ENCODE data around the gene PLA2G4B. TPM values are rescaled to one million over a fixed set of nuclear protein-coding genes. Genes with fewer than 3 reads are reported as not detected.

Gene PLA2G4B
- total and polyA plus RNA-seq, 9 of the 15 experiments (the other 6 are each of a cell fraction or from before 2014, with no cell fraction given) = 0.07 to 6.1 (median 2.8) TPM

DNA sequence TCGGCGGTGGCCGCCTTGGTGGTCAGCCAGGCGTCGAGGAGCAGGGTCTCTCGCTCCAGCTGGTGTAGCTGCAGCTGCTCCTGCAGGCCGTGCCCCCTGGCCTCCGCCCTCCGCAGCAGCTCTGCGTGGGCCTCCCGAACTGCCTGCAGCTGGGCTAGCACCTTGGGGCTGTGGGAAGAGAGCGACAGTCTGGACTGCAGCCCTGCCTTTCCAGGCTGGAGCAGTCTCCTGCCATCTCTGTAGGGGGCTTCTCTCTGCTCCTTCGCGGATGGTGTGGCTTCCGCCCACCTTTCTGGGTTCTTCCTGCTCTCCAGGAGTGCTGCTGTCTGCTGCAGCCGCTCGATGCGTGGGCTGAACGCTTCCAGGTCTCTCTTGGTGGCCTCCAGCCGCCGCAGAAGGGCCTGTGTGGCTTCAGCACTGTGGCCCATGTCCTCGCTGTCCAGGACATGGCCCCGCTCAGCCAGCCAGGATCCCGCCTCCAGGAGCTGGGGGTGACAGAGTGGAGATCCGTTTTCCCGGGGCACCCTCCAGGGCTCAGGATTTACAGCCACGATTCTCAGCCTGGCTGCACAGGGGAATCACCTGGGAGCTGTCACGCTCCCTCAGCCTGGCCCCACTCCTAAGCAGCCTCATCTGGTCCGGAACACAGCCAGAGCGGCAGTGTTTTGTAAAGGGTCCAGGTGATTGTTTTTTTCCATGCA, 16.8 kb downstream of the PLA2G4B start:
- peaks cover 46 to 90% of the 10 kb centered on the region in 2 experiments; a peak in 4 of 5 replicates for H3K27me3 ChIP-seq (ENCODE audit: control insufficient read depth in 2 of 2, insufficient read depth in 2 of 2, low read length in 2 of 2)
- TF ChIP-seq EGR1 (conservative IDR thresholded peaks at IDR 0.05) = peak; percentile 55
- TF ChIP-seq ZNF766 (CRISPR knock-in tag; conservative IDR thresholded peaks at IDR 0.05) = no peak
- BruUV-seq (replicated peaks) = no TSS peak
- peaks cover 8% of the 10 kb centered on the region for H4K20me1 ChIP-seq (replicated peaks; ENCODE audit: control insufficient read depth, insufficient read depth, low read length)
- H3K4me3 ChIP-seq = no peak overlapping the region
- 4% methylated on average over 29 of the region's 30 CpGs for WGBS (ENCODE audit: insufficient coverage, low coverage, missing lambda C conversion rate)
- intact Hi-C loops (cut with micrococcal nuclease) (no loop called here), in situ Hi-C loops (cut with MboI) (no loop called here)
- H3K36me3 ChIP-seq (ENCODE audit: control insufficient read depth, insufficient read depth, low read length) = no peaks in the 10 kb centered on the region
- no peaks in the 10 kb centered on the region for H3K9me1 ChIP-seq (ENCODE audit: control insufficient read depth, insufficient read depth, low read length)
- CTCF ChIA-PET (ENCODE audit: low intra/inter-chr PET ratio) = no interaction called here
- FAIRE-seq (no peak), ATAC-seq (no peak; the same call in 2 of the 3 replicates), DNase-seq (ENCODE audit: extremely low read depth in 1 of 4, low spot score in 3 of 4) (no peak)
- POLR2A ChIA-PET = interaction anchor here (0.9 to 1.0 kb wide), 2 partner anchors 9 to 27 kb away, joined by 3 read pairs; partner anchors contain the start of gene JMJD7
- no peaks in the 10 kb centered on the region for H3K79me2 ChIP-seq (ENCODE audit: control insufficient read depth, insufficient read depth, low read length)
- H2AFZ ChIP-seq (ENCODE audit: low read depth, low read length) = no peak overlapping the region
- no peaks in the 10 kb centered on the region for H3K9me3 ChIP-seq (replicated peaks; ENCODE audit: control insufficient read depth, insufficient read depth, low read depth, low read length)
- H3K4me2 ChIP-seq (ENCODE audit: insufficient read depth, low read length) = no peak overlapping the region
- H3K27ac ChIP-seq (ENCODE audit: extremely low read depth, low read depth, low read length) = no peak overlapping the region
- H3K9ac ChIP-seq (ENCODE audit: insufficient read depth in 1 of 2, low read depth in 2 of 2, low read length in 2 of 2) = no peak overlapping the region
- H3K4me1 ChIP-seq (replicated peaks in 1 of 2; ENCODE audit: control insufficient read depth in 2 of 2, insufficient read depth in 2 of 2, low read length in 2 of 2) = peaks cover 0 to 56% of the 10 kb centered on the region in 2 experiments; a peak in 2 of 5 replicates

DNA sequence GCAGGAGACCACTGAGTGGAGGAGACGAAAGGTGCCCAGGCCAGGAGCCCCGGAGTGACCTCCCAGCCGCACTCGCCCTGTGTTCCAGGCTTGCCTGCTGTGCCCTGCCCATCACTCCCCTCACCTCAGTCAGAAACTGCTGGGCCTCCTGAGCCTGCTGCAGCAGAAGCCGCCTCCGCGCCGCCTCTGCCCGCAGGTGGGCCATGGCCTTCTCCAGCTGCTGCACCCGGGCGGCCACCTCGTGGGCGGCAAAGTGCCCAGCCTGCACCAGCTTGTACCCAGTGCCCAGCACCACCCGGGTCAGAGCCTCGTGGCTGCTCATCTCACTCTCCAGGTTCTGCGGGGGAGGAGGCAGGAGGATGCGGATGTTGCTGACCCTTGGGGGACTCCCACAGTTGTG, 17.6 kb downstream of the PLA2G4B start:
- intact Hi-C loops (cut with micrococcal nuclease) = no loop called here
- Histone ChIP-seq H3K79me2 (ENCODE audit: control insufficient read depth, insufficient read depth, low read length) (no peaks in the 10 kb centered on the region), H3K9me1 (ENCODE audit: control insufficient read depth, insufficient read depth, low read length) (no peaks in the 10 kb centered on the region), H3K4me1 (replicated peaks in 1 of 2; ENCODE audit: control insufficient read depth in 2 of 2, insufficient read depth in 2 of 2, low read length in 2 of 2) (peaks cover 0 to 55% of the 10 kb centered on the region in 2 experiments; a peak in 2 of 5 replicates), H3K9me3 (replicated peaks; ENCODE audit: control insufficient read depth, insufficient read depth, low read depth, low read length) (no peaks in the 10 kb centered on the region; the same call in 1 of the 2 replicates), H3K36me3 (ENCODE audit: control insufficient read depth, insufficient read depth, low read length) (no peaks in the 10 kb centered on the region), H3K27ac (ENCODE audit: extremely low read depth, low read depth, low read length) (no peak overlapping the region), H2AFZ (ENCODE audit: low read depth, low read length) (no peak overlapping the region), H3K9ac (ENCODE audit: insufficient read depth in 1 of 2, low read depth in 2 of 2, low read length in 2 of 2) (no peak overlapping the region), H3K27me3 (ENCODE audit: control insufficient read depth in 2 of 2, insufficient read depth in 2 of 2, low read length in 2 of 2) (peaks cover 45 to 90% of the 10 kb centered on the region in 2 experiments; a peak in 4 of 5 replicates), H4K20me1 (replicated peaks; ENCODE audit: control insufficient read depth, insufficient read depth, low read length) (peaks cover 10% of the 10 kb centered on the region), H3K4me3 (no peak overlapping the region), H3K4me2 (ENCODE audit: insufficient read depth, low read length) (no peak overlapping the region)
- 5% methylated on average over 14 of the region's 17 CpGs for WGBS (ENCODE audit: insufficient coverage, low coverage, missing lambda C conversion rate)
- in situ Hi-C loops (cut with MboI) = no loop called here
- ATAC-seq (no peak), DNase-seq (ENCODE audit: extremely low read depth in 1 of 4, low spot score in 3 of 4) (no peak), FAIRE-seq (no peak)
- no TSS peak for BruUV-seq (replicated peaks)
- ChIA-PET POLR2A (interaction anchor here (0.7 to 1.0 kb wide), 2 partner anchors 9 to 1502 kb away, joined by 3 read pairs; no protein-coding TSS in a partner anchor), CTCF (ENCODE audit: low intra/inter-chr PET ratio) (no interaction called here)
- TF ChIP-seq CBFA2T3 (IDR thresholded peaks at IDR 0.05) (no peak), KDM4B (IDR thresholded peaks at IDR 0.05; ENCODE audit: borderline replicate concordance in 2 of 2, low read depth in 1 of 2) (no peak), NUFIP1 (IDR thresholded peaks at IDR 0.05; ENCODE audit: partially characterized antibody) (no peak)
- TF ChIP-seq, protein P1, sequence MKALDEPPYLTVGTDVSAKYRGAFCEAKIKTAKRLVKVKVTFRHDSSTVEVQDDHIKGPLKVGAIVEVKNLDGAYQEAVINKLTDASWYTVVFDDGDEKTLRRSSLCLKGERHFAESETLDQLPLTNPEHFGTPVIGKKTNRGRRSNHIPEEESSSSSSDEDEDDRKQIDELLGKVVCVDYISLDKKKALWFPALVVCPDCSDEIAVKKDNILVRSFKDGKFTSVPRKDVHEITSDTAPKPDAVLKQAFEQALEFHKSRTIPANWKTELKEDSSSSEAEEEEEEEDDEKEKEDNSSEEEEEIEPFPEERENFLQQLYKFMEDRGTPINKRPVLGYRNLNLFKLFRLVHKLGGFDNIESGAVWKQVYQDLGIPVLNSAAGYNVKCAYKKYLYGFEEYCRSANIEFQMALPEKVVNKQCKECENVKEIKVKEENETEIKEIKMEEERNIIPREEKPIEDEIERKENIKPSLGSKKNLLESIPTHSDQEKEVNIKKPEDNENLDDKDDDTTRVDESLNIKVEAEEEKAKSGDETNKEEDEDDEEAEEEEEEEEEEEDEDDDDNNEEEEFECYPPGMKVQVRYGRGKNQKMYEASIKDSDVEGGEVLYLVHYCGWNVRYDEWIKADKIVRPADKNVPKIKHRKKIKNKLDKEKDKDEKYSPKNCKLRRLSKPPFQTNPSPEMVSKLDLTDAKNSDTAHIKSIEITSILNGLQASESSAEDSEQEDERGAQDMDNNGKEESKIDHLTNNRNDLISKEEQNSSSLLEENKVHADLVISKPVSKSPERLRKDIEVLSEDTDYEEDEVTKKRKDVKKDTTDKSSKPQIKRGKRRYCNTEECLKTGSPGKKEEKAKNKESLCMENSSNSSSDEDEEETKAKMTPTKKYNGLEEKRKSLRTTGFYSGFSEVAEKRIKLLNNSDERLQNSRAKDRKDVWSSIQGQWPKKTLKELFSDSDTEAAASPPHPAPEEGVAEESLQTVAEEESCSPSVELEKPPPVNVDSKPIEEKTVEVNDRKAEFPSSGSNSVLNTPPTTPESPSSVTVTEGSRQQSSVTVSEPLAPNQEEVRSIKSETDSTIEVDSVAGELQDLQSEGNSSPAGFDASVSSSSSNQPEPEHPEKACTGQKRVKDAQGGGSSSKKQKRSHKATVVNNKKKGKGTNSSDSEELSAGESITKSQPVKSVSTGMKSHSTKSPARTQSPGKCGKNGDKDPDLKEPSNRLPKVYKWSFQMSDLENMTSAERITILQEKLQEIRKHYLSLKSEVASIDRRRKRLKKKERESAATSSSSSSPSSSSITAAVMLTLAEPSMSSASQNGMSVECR (CRISPR knock-in tag; IDR thresholded peaks at IDR 0.05) = no peak

Measured in K562 (cell line).